LNCAP (cell line): ENCODE data around the gene ATP9B.

ENCODE experiments used
- TF ChIP-seq, protein P1 (sequence below): fragments of 450-650 bp; IDR thresholded peaks from 2 replicates; pipeline ENCODE4 v1.5.1; 2017; ENCODE audit warnings: mild to moderate bottlenecking

The ATP9B gene

DNA sequence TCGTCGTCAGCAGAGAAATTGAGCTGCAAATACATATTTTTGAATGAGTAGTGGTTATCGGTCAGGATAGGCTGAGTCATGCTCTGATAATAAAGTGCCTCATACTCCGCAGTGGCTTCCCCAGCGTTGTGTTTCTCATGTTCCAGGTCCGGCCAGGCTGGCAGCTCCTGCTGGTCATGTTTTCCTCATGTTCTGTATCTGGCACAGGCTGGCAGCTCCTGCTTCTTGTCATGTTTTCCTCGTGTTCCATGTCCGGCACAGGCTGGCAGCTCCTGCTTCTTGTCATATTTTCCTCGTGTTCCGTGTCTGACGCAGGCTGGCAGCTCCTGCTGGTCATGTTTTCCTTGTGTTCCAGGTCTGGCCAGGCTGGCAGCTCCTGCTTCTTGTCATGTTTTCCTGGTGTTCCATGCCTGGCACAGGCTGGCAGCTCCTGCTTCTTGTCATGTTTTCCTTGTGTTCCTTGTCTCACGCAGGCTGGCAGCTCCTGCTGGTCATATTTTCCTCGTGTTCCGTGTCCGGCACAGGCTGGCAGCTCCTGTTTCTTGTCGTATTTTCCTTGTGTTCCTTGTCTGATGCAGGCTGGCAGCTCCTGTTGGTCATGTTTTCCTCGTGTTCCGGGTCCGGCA is 148.9 kb downstream of the ATP9B start:
- TF ChIP-seq, protein P1, sequence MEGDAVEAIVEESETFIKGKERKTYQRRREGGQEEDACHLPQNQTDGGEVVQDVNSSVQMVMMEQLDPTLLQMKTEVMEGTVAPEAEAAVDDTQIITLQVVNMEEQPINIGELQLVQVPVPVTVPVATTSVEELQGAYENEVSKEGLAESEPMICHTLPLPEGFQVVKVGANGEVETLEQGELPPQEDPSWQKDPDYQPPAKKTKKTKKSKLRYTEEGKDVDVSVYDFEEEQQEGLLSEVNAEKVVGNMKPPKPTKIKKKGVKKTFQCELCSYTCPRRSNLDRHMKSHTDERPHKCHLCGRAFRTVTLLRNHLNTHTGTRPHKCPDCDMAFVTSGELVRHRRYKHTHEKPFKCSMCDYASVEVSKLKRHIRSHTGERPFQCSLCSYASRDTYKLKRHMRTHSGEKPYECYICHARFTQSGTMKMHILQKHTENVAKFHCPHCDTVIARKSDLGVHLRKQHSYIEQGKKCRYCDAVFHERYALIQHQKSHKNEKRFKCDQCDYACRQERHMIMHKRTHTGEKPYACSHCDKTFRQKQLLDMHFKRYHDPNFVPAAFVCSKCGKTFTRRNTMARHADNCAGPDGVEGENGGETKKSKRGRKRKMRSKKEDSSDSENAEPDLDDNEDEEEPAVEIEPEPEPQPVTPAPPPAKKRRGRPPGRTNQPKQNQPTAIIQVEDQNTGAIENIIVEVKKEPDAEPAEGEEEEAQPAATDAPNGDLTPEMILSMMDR = no peak

DNA sequence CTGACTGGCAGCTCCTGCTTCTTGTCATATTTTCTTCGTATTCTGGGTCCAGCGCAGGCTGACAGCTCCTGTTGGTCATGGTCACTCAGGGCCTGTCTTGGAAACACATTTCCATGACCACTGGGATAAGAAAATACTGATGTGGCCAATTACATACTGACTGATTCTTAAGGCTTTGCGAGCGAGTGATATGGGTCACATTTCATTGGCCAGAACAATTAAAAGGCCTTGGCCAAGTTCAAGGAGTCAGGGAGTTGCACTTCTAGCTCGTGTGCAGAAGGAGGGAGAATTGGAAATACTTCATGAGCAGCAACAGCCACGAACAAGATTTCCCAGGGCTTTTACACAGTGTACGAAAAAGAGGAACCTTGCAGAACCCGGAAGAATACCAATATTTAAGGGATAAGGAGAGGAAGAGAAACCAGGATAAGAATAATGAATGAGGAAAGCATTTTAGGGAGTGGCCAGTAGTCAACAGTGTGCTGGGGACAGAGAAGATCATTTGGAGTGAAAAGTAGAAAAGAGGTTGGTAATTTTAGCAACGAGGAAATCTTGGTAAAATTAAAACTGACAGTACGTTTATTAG is 149.5 kb downstream of the ATP9B start:
- TF ChIP-seq, protein P1 = no peak

DNA sequence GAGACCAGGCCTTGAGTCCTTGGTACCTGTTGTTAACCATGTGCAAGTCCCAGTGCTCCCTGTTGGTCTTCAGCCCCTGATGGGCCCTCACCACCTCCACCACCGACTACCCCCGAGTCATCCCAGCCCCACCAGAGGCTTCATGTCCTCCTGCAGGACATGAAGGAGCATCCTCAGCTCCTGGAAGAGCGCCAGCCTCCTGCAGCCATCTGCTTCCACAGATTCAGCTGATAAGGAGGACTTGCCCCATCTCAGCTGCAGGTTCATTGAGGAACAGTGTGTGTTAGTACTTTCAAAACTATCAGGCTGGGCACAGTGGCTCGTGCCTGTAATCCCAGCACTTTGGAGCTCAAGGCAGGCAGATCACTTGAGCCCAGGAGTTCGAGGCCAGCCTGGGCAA is 151.9 kb downstream of the ATP9B start:
- TF ChIP-seq, protein P1 = no peak

DNA sequence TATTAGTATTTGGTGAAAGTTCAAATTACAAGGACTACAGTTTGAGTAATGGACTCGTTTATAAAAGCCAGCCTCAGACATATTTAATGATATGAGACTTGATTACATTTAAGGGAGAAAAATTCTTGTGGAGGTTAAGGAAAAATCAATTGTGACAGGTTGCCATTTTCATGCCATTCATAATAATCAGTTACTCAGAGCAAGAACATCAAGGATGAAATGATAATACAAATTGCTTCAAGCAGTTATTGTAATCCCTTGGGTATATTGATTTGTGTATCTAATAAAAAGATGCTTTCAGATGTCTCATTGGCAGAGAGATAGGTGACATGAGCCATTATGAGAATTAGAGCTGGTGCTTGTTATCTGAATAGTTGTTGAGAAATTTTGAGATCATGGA is 153.6 kb downstream of the ATP9B start:
- TF ChIP-seq, protein P1 = no peak

DNA sequence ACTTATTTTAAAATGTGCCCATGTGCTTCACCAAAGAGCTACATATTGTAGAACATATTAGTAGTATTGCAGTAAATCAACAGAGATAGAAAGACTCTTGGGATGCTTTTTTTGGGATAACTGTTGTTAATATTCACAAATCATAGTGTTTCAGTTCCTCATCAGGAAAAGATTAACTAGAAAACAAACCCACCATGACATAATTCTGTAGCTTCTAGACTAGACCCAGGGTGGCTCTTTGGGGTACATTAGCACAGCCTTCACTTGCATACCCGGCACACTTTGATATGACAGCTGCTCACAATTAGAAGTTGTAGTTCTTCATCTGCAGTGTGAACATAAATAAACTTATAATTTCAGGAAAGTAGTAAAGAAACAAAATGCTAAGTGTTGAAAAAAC is 154.2 kb downstream of the ATP9B start:
- TF ChIP-seq, protein P1 = no peak

DNA sequence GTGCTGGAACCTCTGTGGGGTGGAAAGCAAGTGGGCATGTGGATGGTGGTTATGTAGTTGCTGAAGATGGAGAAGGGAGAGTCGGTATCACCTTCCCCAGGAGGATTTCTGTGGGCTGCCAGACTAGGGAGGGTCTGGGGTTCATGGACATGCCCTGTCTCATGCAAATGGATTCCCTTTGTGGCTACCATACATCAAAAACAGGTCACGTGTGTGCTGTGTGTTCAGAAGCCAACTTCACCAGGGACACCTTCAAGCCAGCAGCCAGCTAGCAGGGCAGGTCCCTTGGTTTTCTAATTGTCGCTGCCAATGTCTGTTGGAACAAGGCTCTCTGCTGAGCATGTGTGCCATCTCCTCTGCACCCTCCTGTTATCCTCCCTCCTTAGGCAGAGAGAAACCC is 155.2 kb downstream of the ATP9B start:
- TF ChIP-seq, protein P1 = no peak

DNA sequence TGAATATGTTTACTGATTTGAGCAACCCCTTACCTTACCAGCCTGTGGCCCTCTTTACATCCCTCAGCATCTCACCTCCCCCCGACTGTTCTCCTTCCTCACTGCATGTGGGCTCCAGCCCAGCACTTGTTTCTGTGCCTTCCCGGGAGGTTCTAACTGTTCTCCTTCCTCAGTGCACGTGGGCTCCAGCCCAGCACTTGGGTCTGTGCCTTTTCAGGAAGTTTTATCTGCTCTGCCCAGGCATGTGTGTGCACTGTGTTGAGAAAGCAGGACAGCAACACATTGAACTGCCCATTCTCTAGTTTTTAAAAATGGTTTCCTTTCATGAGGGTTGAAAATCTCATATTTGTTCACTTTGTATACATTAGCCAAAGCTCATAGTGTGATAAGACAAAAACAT is 158.4 kb downstream of the ATP9B start:
- TF ChIP-seq, protein P1 = no peak

DNA sequence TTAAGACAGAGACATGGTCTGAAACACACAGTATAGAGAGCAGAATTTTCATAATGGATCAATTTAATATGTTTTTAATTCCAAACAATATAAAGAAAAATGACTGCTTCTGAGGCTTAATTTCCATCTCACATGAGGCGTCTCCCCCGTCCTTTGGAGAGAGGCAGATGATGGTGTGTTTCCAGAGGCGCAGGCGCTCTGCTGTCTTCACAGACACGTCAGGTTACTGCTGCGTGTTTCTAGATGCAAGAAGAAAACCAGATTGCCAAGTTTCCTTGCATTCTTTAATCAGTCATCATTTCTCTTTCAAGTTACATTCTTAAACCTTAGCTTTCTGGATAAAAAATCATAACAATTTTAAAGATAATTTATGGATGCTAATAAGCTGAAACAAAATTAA is 160.2 kb downstream of the ATP9B start:
- TF ChIP-seq, protein P1 = no peak
